Measurements from ENCODE around the gene SLC12A2. TPM values are rescaled to one million over a fixed set of nuclear protein-coding genes. Genes with fewer than 3 reads are reported as not detected.

Gene SLC12A2
- total RNA-seq, 4 donors from 2014 or later: 21.2 to 31.1 (median 27.1) TPM

- no peak for TF ChIP-seq CTCF (IDR thresholded peaks at IDR 0.05; ENCODE audit: low read depth)
Observed at GRCh38 chr5:128060644-128061385, 22.8 kb upstream of the SLC12A2 start.

- no peak for TF ChIP-seq CTCF (IDR thresholded peaks at IDR 0.05; ENCODE audit: low read depth)
Observed at GRCh38 chr5:128062172-128062746, 21.3 kb upstream of the SLC12A2 start.

GRCh38 chr5:128074171-128074570 lies 9.4 kb upstream of the SLC12A2 start:
- TF ChIP-seq CTCF (IDR thresholded peaks at IDR 0.05; ENCODE audit: low read depth): no peak

- no peak for TF ChIP-seq CTCF (IDR thresholded peaks at IDR 0.05; ENCODE audit: low read depth)
Observed at GRCh38 chr5:128074953-128075352, 8.6 kb upstream of the SLC12A2 start.

- TF ChIP-seq CTCF (IDR thresholded peaks at IDR 0.05; ENCODE audit: low read depth): no peak
Observed at GRCh38 chr5:128077526-128077925, 6.0 kb upstream of the SLC12A2 start.

- TF ChIP-seq CTCF (IDR thresholded peaks at IDR 0.05; ENCODE audit: low read depth): no peak
Observed at GRCh38 chr5:128081111-128081851, 2.3 kb upstream of the SLC12A2 start.

GRCh38 chr5:128082551-128083032 lies 974 bp upstream of the SLC12A2 start:
- no peak for TF ChIP-seq CTCF (IDR thresholded peaks at IDR 0.05; ENCODE audit: low read depth)
